HG02840 (cell line): Measurements from ENCODE around the gene NEK10.
"Not testable (repeated sequence)": the region's sequence is repeated elsewhere in the genome, so short reads cannot be mapped to it uniquely, and the experiment has no call there.

ENCODE experiments used
- ATAC-seq: cut with Tn5 transposase; IDR thresholded peaks from one replicate; pipeline ENCODE4 v1.9.1; 2021; ENCODE audit warnings: mild to moderate bottlenecking, moderate library complexity, moderate number of reproducible peaks; ENCODE audit not compliant: unreplicated experiment, low FRiP score

The NEK10 gene

DNA sequence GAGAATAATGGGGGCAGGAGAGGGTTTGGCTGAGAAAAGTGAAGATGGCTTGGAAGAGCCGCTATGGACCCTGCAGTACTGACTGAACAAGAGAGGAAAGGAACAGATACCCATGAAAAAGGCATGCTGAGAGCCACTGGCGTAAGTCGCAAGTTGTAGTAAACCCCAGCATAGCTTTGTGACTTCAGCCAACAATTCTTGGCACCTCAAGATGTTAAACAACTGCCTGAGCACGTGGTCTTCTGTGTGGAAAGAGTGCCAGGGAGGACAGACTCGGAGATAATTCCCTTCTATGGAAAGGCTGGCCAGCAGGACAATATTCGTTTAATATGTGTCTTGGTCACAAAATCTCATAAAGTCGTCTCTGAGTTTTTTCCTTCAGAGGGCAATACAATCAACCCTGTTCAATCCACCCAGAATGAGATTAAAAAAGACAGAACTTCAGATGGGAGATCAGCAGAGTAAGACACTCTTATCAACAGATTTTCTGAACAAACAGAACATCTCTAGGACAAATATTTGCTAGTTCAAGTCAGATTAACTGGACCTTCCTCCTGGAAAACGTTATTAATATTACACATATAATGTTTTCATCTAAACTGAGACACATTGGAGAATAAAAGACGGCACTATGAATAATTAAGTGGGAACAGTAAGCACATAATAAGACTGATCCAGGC is 49.2 kb downstream of the NEK10 start:
- no peak for ATAC-seq

- no peak for ATAC-seq
Observed at GRCh38 chr3:27319304-27319703, 49.9 kb downstream of the NEK10 start.

DNA sequence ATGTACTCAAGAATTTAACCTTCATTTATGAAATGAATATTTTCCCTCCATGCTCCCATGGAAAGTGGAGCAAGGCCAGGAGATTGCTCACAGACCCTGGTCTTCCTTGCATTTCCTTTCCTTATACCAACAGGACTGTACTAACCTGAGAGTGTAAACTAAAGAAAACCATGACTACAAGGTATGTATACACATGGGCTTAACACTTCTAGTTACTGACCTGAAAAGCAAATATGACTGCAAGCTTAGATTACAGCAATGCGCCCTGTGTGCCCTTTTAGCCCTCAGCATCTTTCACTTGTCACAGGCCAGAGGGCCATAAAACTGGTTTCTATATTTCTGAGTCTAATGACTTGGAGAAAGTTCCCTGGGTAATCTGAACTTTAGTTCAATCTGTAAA is 52.1 kb downstream of the NEK10 start:
- no peak for ATAC-seq

DNA sequence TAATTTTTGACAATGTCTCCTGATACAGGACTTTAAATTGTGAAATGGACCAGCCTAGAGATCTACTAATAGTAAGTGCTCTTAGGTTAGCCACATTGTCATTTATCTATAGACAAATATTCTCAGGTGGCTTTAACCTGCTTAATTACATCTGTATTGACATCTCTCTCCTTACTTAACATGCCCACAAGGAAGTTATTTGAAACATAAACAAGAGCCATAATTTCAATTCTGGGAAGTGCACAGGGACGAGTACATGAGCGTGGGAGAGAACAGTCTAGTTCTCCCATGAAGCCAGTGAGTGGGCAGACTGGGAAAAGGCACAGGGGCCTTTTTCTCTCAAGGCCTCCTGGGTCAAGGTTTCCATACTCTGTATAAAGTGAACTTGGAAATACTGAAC is 54.2 kb downstream of the NEK10 start:
- no peak for ATAC-seq

DNA sequence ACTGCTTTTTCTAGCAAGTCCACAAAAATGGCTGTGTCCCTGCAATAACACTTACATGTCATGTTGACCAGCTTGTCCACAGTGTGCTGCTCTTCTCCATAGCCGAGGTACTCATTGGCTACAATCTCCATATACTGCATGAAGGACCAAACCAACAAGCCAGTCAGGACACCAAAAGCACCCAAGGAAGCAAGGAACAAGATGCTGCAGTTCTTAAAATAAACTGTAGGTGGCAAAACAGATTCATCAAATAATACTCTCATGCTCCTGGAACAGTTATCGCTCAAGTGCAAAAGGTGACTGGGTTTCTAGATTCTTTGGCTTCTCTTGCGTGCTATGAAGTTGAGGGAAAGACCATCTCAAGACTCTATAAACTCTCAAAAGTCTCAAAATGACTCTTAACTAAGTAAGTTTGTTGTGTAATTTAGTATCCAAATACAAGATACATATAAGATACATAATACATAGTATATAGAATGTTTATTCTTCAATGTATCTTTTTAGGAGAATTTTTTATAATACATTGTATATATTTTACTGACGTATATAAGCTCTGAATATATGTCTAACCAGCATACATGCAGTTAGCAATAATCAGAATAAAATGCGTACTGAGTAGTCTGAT is 57.0 kb downstream of the NEK10 start:
- peak; percentile 89 for ATAC-seq

DNA sequence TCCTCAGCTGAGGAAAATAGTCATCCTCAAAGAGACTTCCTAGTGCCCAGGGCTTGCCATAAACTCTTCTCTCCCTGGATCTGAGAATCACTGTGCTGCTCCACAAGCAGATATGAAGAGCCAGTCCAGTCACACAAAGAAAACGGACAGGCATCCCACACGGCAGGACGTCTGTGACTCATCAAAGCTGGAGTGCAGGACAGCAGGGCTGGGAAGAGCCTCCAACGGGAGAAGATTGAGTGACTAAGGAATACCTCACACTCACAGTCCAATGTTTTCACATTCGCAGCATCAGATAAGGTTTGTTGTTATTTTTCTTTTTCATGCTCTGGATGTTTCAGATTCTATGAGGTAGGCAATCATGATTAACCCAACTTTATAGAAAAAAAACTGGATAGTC is 57.8 kb downstream of the NEK10 start:
- no peak for ATAC-seq

DNA sequence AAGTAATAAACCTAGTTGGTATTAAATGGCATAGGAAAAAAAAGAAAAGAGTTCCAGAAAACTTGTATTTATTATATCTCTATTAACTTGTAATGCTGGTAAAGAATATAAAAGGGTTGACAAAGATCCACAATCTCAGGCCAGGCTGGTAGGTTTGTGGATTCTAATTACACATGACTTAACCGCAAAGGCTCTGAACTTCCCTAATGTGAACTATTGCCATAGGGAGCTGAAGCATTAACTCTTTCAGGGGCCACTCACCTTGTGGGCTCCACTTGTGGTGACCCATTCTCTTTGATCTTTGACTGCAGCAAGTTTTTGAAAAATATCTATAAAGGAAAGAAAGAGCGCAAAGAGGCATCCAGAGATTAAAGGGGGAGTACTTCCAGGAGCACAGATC is 58.5 kb downstream of the NEK10 start:
- ATAC-seq: no peak

- no peak for ATAC-seq
Observed at GRCh38 chr3:27307566-27307965, 61.6 kb downstream of the NEK10 start.

GRCh38 chr3:27302891-27303290 is 66.3 kb downstream of the NEK10 start:
- ATAC-seq: no peak

DNA sequence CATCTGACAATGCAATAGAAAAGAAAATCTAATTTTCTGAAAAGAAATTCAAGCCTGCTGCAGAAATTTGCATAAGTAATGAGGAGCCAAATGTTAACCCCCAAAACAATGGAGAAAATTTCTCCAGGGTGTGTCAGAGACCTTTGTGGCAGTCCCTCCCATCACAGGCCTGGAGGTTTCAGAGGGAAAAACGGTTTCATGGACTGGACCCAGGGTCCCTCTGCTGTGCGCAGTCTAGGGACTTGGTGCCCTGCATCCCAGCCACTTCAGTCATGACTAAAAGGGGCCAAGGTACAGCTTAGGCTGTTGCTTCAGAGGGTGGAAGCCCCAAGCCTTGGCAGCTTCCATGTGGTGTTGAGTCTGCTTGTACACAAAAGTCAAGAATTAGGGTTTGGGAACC is 70.2 kb downstream of the NEK10 start:
- not testable (repeated sequence) for ATAC-seq

- no peak for ATAC-seq
Observed at GRCh38 chr3:27293939-27294338, 75.2 kb downstream of the NEK10 start.

GRCh38 chr3:27290760-27291159 is 78.4 kb downstream of the NEK10 start:
- ATAC-seq: no peak

DNA sequence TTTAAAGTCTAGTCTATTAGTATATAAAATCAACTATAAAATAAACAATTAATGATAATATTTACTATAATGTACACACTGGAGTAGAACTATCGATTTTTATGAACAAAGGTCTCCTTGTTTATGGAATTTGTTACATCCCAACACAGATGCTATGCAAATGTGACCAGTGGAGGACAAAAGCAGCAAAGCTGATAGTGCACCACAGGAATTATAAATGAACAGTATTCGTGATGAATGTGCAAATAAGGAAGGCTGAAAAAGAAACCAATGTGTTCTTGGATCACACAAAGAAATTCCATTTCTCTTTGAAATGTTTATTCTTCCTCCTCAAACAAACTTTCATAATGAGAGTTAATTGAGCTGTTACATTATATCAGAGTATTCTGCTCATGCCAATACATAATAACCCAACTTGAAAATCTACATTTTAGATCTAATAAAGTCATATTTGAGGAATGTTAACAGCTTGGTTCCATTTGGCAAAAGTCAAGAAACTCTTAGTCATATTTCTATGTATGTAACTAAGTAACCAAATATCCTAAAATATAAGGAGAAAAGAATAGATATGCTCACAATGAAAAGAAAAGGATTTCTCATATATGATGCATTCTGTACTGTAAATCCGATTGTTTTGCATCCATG is 79.3 kb downstream of the NEK10 start:
- ATAC-seq: no peak

DNA sequence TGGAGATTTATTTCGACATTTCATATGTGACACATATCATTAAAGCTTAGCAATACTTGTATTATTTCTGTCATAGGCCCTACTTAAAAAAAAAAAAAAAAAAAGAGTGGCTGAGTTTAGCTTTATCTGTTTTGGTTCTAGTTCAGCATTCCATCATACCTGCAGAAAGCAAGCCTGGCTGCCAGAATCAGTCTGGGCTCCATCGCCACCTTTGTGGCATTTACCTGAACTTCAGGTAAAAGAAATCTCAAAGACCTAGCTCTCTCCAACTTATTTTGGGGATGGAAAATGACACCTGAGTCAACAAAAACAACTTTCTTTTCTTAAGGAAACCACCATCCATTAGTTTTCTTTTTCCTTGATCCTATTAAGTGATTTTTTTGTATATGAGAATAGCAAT is 82.1 kb downstream of the NEK10 start:
- no peak for ATAC-seq

DNA sequence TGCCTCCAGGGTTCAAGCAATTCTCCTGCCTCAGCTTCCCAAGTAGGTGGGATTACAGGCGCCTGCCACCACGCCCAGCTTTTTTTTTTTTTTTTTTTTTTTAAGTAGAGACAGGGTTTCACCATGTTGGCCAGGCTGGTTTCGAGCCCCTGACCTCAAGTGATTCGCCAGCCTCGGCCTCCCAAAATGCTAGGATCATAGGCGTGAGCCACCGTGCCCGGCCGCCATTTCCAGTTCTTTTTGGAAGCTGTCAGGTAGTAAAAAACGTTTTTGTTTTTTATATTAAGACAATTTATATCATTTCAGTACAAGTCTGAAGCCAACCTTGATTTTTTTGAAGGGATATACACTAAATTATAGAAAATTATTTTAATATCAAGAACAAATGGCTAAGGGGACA is 82.7 kb downstream of the NEK10 start:
- not testable (repeated sequence) for ATAC-seq

DNA sequence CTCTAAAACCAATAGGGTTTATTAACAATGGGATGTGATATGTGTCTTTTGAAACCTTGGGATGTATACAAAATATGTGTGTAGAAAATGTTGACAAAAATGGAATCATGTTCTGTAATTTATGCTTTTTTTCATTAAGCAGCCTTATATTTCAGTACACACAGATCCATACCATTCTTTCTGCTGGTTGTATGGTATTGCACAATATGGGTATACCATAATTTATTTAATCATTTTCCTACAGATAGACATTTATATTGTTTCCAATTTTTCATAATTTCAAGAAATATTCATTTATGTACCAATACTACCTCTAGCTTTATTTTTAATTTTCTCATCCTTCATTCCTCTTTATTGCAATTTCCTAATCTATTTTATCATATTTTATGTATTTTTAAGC is 83.5 kb downstream of the NEK10 start:
- ATAC-seq: no peak

DNA sequence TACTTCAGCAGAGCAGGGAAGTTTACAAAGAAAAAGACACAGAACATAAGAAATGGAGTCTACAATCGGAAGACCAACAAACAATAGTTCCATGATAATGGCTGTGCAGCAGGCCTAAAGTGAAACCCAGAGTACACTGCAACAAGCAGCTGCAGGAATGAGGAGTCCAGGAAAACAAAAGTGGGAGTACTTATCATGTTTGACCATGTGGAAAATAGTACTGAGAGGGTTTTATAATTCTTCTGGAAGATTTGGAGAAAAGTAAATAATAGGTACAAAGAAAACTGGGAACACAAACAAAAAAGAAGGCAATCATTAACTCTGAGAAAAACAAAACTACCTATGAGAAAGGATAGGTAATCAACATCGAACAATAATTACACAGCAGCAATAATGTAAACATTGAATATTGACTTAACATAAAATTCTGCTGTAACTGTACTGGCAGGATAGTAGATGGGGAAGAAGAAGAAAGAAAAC is 87.5 kb downstream of the NEK10 start:
- no peak for ATAC-seq

DNA sequence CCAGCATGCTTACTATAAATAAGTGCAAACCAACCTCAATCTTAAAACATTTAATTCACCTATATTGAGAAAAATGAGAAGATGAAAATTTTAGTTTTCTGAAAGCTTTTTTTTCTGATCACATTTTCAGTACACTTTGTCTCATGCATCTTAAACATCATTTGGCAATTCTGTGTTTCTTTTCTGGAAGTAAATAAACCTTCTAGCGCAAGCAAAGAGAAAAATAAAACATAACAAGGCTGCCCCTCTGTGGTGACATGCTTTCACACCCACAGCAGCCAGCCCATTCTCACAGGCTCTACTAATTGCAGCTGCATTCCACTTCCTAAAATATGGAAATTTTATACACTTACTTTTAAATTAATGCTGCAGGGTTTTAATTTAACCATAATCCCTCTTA is 90.1 kb downstream of the NEK10 start:
- ATAC-seq: no peak

DNA sequence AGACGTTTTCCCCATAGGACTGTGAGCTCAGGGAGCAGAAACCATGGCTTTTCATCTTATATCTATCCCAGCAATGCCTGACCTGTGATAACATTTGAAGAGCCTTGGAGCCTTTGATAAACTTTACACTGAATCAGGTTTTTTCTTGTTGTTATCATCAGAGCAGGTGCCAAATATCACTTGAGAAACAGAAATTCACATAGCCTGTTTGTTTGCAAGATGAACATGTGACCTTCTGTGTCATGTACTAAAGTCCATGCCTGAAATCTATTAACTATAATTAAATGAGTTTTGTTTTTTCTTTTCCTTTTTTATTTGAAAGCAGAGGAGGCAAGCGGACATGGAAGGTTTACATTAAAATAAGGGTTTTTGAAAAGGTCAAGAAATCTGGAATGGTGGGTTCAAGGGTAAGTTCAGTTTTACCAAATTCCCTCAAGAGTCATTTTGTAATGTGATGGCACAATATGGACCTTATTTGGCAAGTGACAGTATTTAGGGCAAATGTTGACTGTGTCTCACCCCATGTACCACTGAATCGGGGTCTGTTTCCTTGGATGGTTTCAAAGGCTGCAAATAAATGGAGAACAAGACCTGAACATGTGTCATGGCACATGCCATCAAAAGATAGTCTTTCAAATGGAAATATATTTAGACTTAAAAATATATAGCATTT is 90.7 kb downstream of the NEK10 start:
- ATAC-seq: no peak

DNA sequence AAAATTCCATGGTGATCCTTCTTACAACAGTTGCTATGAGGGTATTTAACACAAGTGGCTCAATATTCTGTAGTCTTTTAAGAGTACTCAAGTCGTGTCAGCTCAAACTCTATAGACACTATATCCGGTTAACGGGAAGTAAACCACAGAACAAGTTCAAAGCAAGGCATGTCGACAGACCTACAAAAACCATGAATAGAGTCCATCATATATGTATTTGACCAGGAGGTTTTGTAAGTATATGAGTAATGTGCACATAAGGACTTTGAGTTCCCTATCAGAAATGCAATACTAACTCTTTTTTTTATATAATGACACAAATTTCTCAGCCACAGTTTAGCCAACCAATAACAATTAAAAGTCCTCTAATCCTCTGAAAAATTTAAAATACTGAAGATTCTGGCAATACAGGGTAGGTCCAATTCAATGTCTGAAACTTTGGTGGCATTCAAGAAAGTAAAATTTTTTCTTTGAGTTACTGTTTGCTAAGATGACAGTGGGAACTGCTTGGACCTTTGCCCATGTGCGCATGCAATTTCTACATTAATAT is 93.7 kb downstream of the NEK10 start:
- no peak for ATAC-seq

- no peak for ATAC-seq
Observed at GRCh38 chr3:27271890-27272289, 97.3 kb downstream of the NEK10 start.
